H1 (cell line): ENCODE measurements around the gene DEFB126.

Experiments
- BACH1 ChIP-seq: IDR thresholded peaks from 2 replicates; pipeline ENCODE4 v1.6.1; 2012; ENCODE audit warnings: low read length, improper control_type of control experiment
- SP2 ChIP-seq: IDR thresholded peaks from 2 replicates; pipeline ENCODE4 v1.6.1; 2012; ENCODE audit warnings: mild to moderate bottlenecking, low read length, inconsistent platforms
- TF ChIP-seq, protein P1 (sequence below), 3 experiments: IDR thresholded peaks; 1 replicate in 2 of 3; 2 replicates in 1 of 3; pipeline versions ENCODE4 v1.5.1 to v1.6.1; 2011; ENCODE audit warnings: low read length in 3 of 3, mild to moderate bottlenecking in 3 of 3, inconsistent platforms in 2 of 3, low read depth in 1 of 3, moderate library complexity in 1 of 3; ENCODE audit not compliant: insufficient read depth in 1 of 3; ENCODE audit errors: control extremely low read depth in 1 of 3

DNA sequence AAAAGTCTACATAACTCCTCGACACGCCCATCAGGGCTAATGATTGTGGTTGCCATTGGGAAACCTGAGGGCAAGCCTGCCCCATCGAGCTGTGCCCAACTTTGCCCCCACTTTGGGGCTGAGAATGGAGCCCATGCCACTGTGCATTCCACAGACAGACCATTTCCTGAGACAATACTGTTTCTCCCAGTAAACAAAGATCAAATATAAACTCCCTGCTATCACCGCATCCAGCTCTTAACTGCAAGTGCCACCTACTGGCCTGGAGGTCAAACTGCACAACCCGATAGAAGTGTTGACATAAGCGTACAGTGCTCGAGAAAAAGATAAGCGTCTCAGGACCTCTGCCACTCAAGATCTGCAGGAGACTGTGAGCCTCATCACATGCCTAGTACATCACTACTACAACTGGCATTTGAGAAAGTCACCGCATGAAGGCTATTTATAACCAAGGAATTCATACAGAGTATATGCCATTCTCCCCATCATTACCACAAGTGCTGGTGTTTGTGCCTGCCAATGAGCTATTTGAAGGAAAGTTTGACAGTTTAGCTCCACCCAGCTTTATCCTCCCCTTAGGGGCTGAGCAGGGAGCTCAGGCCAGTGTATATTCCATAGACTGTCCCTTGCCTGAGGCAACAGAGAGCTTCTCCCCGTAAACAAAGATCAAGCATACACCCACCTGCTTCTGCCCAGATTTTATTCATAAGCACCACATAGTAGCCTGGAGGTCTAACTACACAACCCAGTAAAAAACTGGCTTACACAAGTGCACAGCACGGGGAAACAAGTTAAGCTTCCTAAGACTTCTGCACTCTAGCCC, 4.5 kb upstream of the DEFB126 start:
- TF ChIP-seq, protein P1, sequence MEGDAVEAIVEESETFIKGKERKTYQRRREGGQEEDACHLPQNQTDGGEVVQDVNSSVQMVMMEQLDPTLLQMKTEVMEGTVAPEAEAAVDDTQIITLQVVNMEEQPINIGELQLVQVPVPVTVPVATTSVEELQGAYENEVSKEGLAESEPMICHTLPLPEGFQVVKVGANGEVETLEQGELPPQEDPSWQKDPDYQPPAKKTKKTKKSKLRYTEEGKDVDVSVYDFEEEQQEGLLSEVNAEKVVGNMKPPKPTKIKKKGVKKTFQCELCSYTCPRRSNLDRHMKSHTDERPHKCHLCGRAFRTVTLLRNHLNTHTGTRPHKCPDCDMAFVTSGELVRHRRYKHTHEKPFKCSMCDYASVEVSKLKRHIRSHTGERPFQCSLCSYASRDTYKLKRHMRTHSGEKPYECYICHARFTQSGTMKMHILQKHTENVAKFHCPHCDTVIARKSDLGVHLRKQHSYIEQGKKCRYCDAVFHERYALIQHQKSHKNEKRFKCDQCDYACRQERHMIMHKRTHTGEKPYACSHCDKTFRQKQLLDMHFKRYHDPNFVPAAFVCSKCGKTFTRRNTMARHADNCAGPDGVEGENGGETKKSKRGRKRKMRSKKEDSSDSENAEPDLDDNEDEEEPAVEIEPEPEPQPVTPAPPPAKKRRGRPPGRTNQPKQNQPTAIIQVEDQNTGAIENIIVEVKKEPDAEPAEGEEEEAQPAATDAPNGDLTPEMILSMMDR (IDR thresholded peaks at IDR 0.05; ENCODE audit: control extremely low read depth in 1 of 3, insufficient read depth in 1 of 3, low read depth in 1 of 3, low read length in 3 of 3) = peak; percentile 19 to 56 (median 35); a peak in 3 of 4 replicates
- TF ChIP-seq SP2 = no peak; the same call in 1 of the 2 replicates
- TF ChIP-seq BACH1 = no peak
